Astrocyte (in vitro differentiated cells and primary cell): ENCODE data around the gene PKP4. TPM values are rescaled to one million over a fixed set of nuclear protein-coding genes. Genes with fewer than 3 reads are reported as not detected.

Experiments
- DNase-seq: peaks from one replicate; pipeline ENCODE4 v3.0.0-alpha.2; 2010; ENCODE audit warnings: low read depth
- FAIRE-seq: peaks from 2 replicates; lab custom pipeline; 2011; peaks lifted over from hg19 to GRCh38; lab: Jason Lieb, UNC
- H2AFZ ChIP-seq: 2 replicates; pipeline ENCODE4 v1.6.0; 2012; ENCODE audit warnings: low read depth, low read length, inconsistent platforms
- H3K27ac ChIP-seq: 2 replicates; pipeline ENCODE4 v1.5.1; 2011; ENCODE audit warnings: low read depth, low read length, inconsistent platforms
- H3K27me3 ChIP-seq: 2 replicates; pipeline ENCODE4 v1.6.0; 2011; ENCODE audit warnings: low read length, inconsistent platforms; ENCODE audit not compliant: insufficient read depth
- H3K36me3 ChIP-seq: 2 replicates; pipeline ENCODE4 v1.5.1; 2011; ENCODE audit warnings: low read length, inconsistent platforms; ENCODE audit not compliant: insufficient read depth
- H3K4me1 ChIP-seq: 2 replicates; pipeline ENCODE4 v1.5.1; 2011; ENCODE audit warnings: low read length, inconsistent platforms; ENCODE audit not compliant: insufficient read depth
- H3K4me2 ChIP-seq: 2 replicates; pipeline ENCODE4 v1.6.0; 2012; ENCODE audit warnings: low read length, inconsistent platforms
- H3K4me3 ChIP-seq: 2 replicates; pipeline ENCODE4 v1.5.1; 2011; ENCODE audit warnings: low read depth, mild to moderate bottlenecking, low read length, inconsistent platforms; ENCODE audit not compliant: insufficient read depth
- H3K79me2 ChIP-seq: 2 replicates; pipeline ENCODE4 v1.6.0; 2012; ENCODE audit warnings: mild to moderate bottlenecking, low read length, inconsistent platforms; ENCODE audit not compliant: insufficient read depth
- H3K9ac ChIP-seq: 2 replicates; pipeline ENCODE4 v1.6.0; 2012; ENCODE audit warnings: mild to moderate bottlenecking, low read length, inconsistent platforms
- H3K9me3 ChIP-seq: 2 replicates; pipeline ENCODE4 v1.5.1; 2012; ENCODE audit warnings: low read depth, mild to moderate bottlenecking, low read length, inconsistent platforms; ENCODE audit not compliant: insufficient read depth
- H4K20me1 ChIP-seq: 2 replicates; pipeline ENCODE4 v1.6.0; 2012; ENCODE audit warnings: low read length, inconsistent platforms; ENCODE audit not compliant: insufficient read depth
- H3K27ac Mint-ChIP-seq: one replicate; pipeline ENCODE4 v1.8.0; 2021; ENCODE audit warnings: mild to moderate bottlenecking, mixed read lengths; ENCODE audit not compliant: unreplicated experiment
- H3K27me3 Mint-ChIP-seq: one replicate; pipeline ENCODE4 v1.8.0; 2021; ENCODE audit warnings: low read depth, mixed read lengths; ENCODE audit not compliant: unreplicated experiment
- H3K36me3 Mint-ChIP-seq: one replicate; pipeline ENCODE4 v1.8.0; 2021; ENCODE audit warnings: low read depth, mixed read lengths; ENCODE audit not compliant: unreplicated experiment
- H3K4me1 Mint-ChIP-seq: one replicate; pipeline ENCODE4 v1.8.0; 2021; ENCODE audit warnings: low read depth, mixed read lengths; ENCODE audit not compliant: unreplicated experiment
- H3K4me3 Mint-ChIP-seq: one replicate; pipeline ENCODE4 v1.8.0; 2021; ENCODE audit warnings: mild to moderate bottlenecking, moderate library complexity, mixed read lengths; ENCODE audit not compliant: unreplicated experiment
- H3K9me3 Mint-ChIP-seq: one replicate; pipeline ENCODE4 v1.8.0; 2021; ENCODE audit warnings: mild to moderate bottlenecking, mixed read lengths; ENCODE audit not compliant: unreplicated experiment
- EZH2 ChIP-seq: IDR thresholded peaks from 2 replicates; pipeline ENCODE4 v1.6.1; 2012; ENCODE audit warnings: mild to moderate bottlenecking, low read length, inconsistent platforms; ENCODE audit not compliant: insufficient read depth
- total RNA-seq: library from RNA; stranded (reverse); gene quantifications from 2 replicates; pipeline ENCODE4 v1.2.1, GENCODE V29; 2021
- TF ChIP-seq, protein P1 (sequence below): IDR thresholded peaks from 2 replicates; pipeline ENCODE4 v1.5.1; 2011; ENCODE audit warnings: low read depth, mild to moderate bottlenecking, inconsistent platforms, low read length, moderate library complexity; ENCODE audit not compliant: insufficient read depth

Gene PKP4
- total RNA-seq, 1 donor from 2014 or later = 38.4 TPM

DNA sequence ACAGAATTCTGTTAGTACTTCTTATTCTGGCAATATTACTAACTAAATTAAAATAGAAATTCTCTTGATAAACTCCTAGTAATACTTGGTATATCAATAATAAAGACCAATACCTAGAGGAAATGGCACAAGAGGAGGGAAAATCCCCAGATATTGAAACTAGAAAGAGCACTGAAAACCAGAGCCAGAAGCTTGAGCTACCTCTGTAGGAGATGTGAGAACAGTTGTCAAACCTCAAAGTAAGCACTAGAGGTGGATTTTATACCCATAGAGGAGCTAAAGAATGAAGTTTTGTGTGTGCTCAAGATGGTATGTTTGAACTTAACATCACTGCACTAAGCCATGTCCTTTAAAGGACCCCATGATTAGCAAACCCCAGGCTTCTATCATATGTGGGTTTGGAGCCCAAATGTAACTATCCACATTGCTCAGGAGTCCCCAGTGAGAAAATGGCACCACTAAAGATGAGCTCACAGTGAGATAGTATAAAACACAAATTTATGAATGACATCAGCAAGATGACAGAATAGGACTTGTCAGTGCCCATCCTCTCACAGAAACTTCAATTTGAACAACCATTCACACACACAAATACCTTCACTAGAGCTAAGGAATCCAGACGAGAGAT, 122.1 kb downstream of the PKP4 start:
- DNase-seq = no peak

DNA sequence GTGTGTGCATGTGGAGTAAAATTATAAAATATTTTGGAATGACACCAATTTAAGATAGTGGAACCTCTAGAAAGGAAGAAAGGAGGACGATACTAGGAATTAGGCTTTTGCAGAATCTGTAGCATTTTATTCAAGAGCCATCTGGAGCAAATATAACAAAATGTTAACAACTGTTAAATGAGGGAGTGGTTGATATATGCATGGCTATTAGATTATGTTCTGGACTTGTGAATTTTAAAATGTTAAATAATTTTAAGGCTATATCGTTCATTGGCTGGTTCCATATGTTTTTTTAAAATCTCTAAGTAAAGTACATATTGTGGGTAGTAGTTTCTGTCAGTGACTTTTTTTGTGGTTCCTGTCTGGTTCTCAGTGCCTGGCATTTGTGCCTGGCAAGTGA, 123.2 kb downstream of the PKP4 start:
- DNase-seq = no peak
- H3K79me2 ChIP-seq = no peaks in the 10 kb centered on the region
- no peaks in the 10 kb centered on the region for H3K9me3 ChIP-seq
- no peaks in the 10 kb centered on the region for H3K4me1 ChIP-seq
- H3K4me2 ChIP-seq = no peak overlapping the region
- no peak overlapping the region for H3K27ac ChIP-seq
- Mint-ChIP-seq H3K9me3 (no peaks in the 10 kb centered on the region), H3K27ac (no peak overlapping the region), H3K4me1 (no peaks in the 10 kb centered on the region), H3K27me3 (no peaks in the 10 kb centered on the region), H3K36me3 (peaks cover 5% of the 10 kb centered on the region), H3K4me3 (no peak overlapping the region)
- no peak overlapping the region for H3K4me3 ChIP-seq
- no peak for FAIRE-seq
- TF ChIP-seq EZH2 = no peak
- TF ChIP-seq, protein P1, sequence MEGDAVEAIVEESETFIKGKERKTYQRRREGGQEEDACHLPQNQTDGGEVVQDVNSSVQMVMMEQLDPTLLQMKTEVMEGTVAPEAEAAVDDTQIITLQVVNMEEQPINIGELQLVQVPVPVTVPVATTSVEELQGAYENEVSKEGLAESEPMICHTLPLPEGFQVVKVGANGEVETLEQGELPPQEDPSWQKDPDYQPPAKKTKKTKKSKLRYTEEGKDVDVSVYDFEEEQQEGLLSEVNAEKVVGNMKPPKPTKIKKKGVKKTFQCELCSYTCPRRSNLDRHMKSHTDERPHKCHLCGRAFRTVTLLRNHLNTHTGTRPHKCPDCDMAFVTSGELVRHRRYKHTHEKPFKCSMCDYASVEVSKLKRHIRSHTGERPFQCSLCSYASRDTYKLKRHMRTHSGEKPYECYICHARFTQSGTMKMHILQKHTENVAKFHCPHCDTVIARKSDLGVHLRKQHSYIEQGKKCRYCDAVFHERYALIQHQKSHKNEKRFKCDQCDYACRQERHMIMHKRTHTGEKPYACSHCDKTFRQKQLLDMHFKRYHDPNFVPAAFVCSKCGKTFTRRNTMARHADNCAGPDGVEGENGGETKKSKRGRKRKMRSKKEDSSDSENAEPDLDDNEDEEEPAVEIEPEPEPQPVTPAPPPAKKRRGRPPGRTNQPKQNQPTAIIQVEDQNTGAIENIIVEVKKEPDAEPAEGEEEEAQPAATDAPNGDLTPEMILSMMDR = no peak
- no peaks in the 10 kb centered on the region for H3K36me3 ChIP-seq
- no peaks in the 10 kb centered on the region for H4K20me1 ChIP-seq
- no peak overlapping the region for H3K9ac ChIP-seq
- H3K27me3 ChIP-seq = no peaks in the 10 kb centered on the region
- no peak overlapping the region for H2AFZ ChIP-seq

More for the DNA sequence above, 122.1 kb downstream of the PKP4 start:
- TF ChIP-seq, protein P1 = no peak
- no peak for TF ChIP-seq EZH2
- H3K4me3 Mint-ChIP-seq = no peak overlapping the region
- no peaks in the 10 kb centered on the region for H3K9me3 Mint-ChIP-seq
- peaks cover 5% of the 10 kb centered on the region for H3K36me3 Mint-ChIP-seq
- Histone ChIP-seq H3K4me1 (no peaks in the 10 kb centered on the region), H3K9ac (no peak overlapping the region), H4K20me1 (no peaks in the 10 kb centered on the region), H3K27me3 (no peaks in the 10 kb centered on the region), H2AFZ (no peak overlapping the region), H3K36me3 (no peaks in the 10 kb centered on the region), H3K4me3 (no peak overlapping the region), H3K4me2 (no peak overlapping the region), H3K79me2 (no peaks in the 10 kb centered on the region), H3K9me3 (no peaks in the 10 kb centered on the region), H3K27ac (no peak overlapping the region)
- FAIRE-seq = no peak
- no peak overlapping the region for H3K27ac Mint-ChIP-seq
- H3K4me1 Mint-ChIP-seq = no peaks in the 10 kb centered on the region
- no peaks in the 10 kb centered on the region for H3K27me3 Mint-ChIP-seq

DNA sequence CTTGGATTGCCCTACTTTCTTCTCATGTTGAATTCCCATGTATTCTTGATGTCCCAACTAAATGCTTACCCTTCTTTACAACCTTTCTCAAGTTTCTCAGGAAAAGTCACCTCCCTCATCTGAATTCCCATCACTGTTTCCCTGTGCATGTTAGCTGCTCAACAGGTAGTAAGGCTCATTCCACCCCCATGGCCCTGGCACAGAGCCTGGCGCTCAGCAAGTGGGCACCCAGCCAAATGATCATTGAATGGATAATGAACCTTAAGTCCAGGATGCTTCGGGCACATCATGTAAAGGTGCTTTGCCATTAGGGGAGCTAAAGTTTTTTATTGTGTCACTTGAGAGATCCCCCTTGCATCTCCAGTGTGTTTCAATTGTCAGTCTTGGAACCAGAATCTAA, 124.0 kb downstream of the PKP4 start:
- peaks cover 5% of the 10 kb centered on the region for H3K36me3 Mint-ChIP-seq
- DNase-seq = no peak

More for the DNA sequence above, 124.0 kb downstream of the PKP4 start:
- Histone ChIP-seq H4K20me1 (no peaks in the 10 kb centered on the region), H3K27me3 (no peaks in the 10 kb centered on the region), H3K9ac (no peak overlapping the region), H3K4me3 (no peak overlapping the region), H3K27ac (no peak overlapping the region), H3K36me3 (no peaks in the 10 kb centered on the region), H2AFZ (no peak overlapping the region), H3K4me2 (no peak overlapping the region), H3K79me2 (no peaks in the 10 kb centered on the region), H3K4me1 (no peaks in the 10 kb centered on the region), H3K9me3 (no peaks in the 10 kb centered on the region)
- no peak for FAIRE-seq
- Mint-ChIP-seq H3K27ac (no peak overlapping the region), H3K4me1 (no peaks in the 10 kb centered on the region), H3K4me3 (no peak overlapping the region), H3K9me3 (no peaks in the 10 kb centered on the region), H3K27me3 (no peaks in the 10 kb centered on the region)
- TF ChIP-seq, protein P1 = no peak
- no peak for TF ChIP-seq EZH2
